ENCODE data around the gene NUDT4B.
"Not testable (repeated sequence)": the region's sequence is repeated elsewhere in the genome, so short reads cannot be mapped to it uniquely, and the experiment has no call there.

Gene NUDT4B

GRCh38 chr1:148748563-148749334 is at the start of gene NUDT4B:
TSS of gene NUDT4B (plus strand) at chr1:148748774. CDS start at chr1:148748953, 179 bp downstream.
- DNase-seq = not testable (repeated sequence)

- DNase-seq = not testable (repeated sequence)
Observed at GRCh38 chr1:148699357-148699756, 49.2 kb upstream of the NUDT4B start.

- DNase-seq = not testable (repeated sequence)
Observed at GRCh38 chr1:148702242-148702641, 46.3 kb upstream of the NUDT4B start.

GRCh38 chr1:148703973-148704591 is 44.5 kb upstream of the NUDT4B start:
- DNase-seq = not testable (repeated sequence)

- not testable (repeated sequence) for DNase-seq
Observed at GRCh38 chr1:148705316-148705948, 43.1 kb upstream of the NUDT4B start.

- DNase-seq = not testable (repeated sequence)
Observed at GRCh38 chr1:148708779-148709333, 39.7 kb upstream of the NUDT4B start.

- not testable (repeated sequence) for DNase-seq
Observed at GRCh38 chr1:148710772-148711523, 37.6 kb upstream of the NUDT4B start.

GRCh38 chr1:148712353-148712752 is 36.2 kb upstream of the NUDT4B start:
- not testable (repeated sequence) for DNase-seq

GRCh38 chr1:148715518-148715917 is 33.1 kb upstream of the NUDT4B start:
- DNase-seq = not testable (repeated sequence)

- not testable (repeated sequence) for DNase-seq
Observed at GRCh38 chr1:148716966-148717520, 31.5 kb upstream of the NUDT4B start.

- not testable (repeated sequence) for DNase-seq
Observed at GRCh38 chr1:148720918-148721317, 27.7 kb upstream of the NUDT4B start.

- DNase-seq = not testable (repeated sequence)
Observed at GRCh38 chr1:148722758-148723157, 25.8 kb upstream of the NUDT4B start.

GRCh38 chr1:148723515-148723914 is 25.1 kb upstream of the NUDT4B start:
- not testable (repeated sequence) for DNase-seq

- not testable (repeated sequence) for DNase-seq
Observed at GRCh38 chr1:148724872-148725271, 23.7 kb upstream of the NUDT4B start.

GRCh38 chr1:148727862-148728261 is 20.7 kb upstream of the NUDT4B start:
- DNase-seq = not testable (repeated sequence)

- DNase-seq = not testable (repeated sequence)
Observed at GRCh38 chr1:148729128-148729527, 19.4 kb upstream of the NUDT4B start.

GRCh38 chr1:148729541-148729940 is 19.0 kb upstream of the NUDT4B start:
- DNase-seq = not testable (repeated sequence)

- not testable (repeated sequence) for DNase-seq
Observed at GRCh38 chr1:148732277-148732676, 16.3 kb upstream of the NUDT4B start.

- DNase-seq = not testable (repeated sequence)
Observed at GRCh38 chr1:148733585-148734310, 14.8 kb upstream of the NUDT4B start.

GRCh38 chr1:148734311-148734662 is 14.3 kb upstream of the NUDT4B start:
- not testable (repeated sequence) for DNase-seq

- DNase-seq = not testable (repeated sequence)
Observed at GRCh38 chr1:148735538-148735937, 13.0 kb upstream of the NUDT4B start.

Measured in retina (tissue), 1 donor.